M059J (cell line): ENCODE data around the gene LARP1B. TPM values are rescaled to one million over a fixed set of nuclear protein-coding genes. Genes with fewer than 3 reads are reported as not detected.
"Not testable (repeated sequence)": the region's sequence is repeated elsewhere in the genome, so short reads cannot be mapped to it uniquely, and the experiment has no call there.

Source experiments
- DNase-seq: peaks from one replicate; pipeline ENCODE4 v3.0.0-alpha.2; 2012; ENCODE audit warnings: low read depth
- total RNA-seq: library from RNA; depleted of rRNA; stranded (reverse); fragments of >200 nt; shearing (Covaris generic); gene quantifications from 2 replicates; pipeline ENCODE4 v1.2.3, GENCODE V29; 2014; rRNA removed

The LARP1B gene
- total RNA-seq, 1 experiment from 2014 or later, result 14.3 TPM

- DNase-seq, result peak; percentile 33
Observed at GRCh38 chr4:128225148-128225547, 164.0 kb downstream of the LARP1B start.

- peak; percentile 48 for DNase-seq
Observed at GRCh38 chr4:128227991-128228571, 167.0 kb downstream of the LARP1B start.

GRCh38 chr4:128228845-128229795 lies 168.0 kb downstream of the LARP1B start:
- peak; percentile 37 for DNase-seq

DNA sequence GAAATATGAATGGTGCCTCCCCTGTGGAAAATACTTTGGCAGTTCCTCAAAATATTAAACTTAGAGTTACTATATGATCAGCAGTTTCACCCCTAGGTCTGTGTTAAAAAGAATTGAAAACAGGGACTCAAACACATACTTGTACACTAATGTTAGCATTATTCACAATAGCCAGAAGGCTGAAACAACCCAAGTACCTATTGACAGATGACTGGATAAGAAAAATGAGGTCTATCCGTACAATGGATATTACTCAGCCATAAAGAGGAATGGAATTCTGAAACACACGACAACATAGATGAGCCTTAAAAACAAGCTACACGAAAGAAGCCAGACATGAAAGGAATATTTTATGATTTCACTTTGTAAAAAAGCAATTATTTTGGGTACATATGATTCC lies 171.6 kb downstream of the LARP1B start:
- no peak for DNase-seq

DNA sequence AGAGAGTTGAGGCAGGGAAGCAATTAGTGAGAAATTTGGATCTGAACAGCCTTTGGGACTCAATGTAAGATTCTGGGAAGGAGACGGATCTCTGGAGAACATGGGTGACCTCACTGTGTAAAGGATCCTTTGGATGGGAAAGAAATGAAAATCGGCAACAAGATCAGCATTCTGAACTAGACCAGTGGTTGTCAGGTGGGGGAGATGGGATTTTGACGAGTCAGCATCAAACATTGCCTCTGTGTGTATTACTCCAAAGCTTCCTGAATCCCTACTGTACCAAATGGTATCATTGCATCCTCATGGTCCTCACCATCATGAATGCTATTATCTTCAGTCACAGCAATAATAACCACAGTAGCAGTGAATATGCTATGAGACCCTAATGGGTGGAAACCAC lies 173.7 kb downstream of the LARP1B start:
- DNase-seq, result no peak

- no peak for DNase-seq
Observed at GRCh38 chr4:128241019-128241418, 179.9 kb downstream of the LARP1B start.

GRCh38 chr4:128241425-128241913 lies 180.4 kb downstream of the LARP1B start:
- DNase-seq, result peak; percentile 97

DNA sequence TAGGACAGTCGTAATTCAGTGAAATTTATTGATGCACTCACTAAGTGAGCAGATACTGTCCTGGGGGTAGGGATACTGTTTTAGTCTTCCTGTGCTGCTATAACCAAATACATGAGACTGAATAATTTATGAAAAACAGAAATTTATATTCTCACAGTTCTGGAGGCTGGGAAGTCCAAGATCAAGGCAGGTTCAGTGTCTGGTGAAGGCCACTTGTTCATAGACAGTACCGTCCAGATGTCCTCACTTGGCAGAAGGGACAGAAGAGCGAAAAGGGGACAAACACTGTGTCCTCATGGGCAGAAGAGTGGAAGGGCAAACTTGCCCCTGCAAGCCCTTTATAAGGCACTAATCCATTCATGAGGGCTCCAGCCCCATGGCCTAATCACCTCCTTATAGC lies 180.9 kb downstream of the LARP1B start:
- DNase-seq, result no peak

DNA sequence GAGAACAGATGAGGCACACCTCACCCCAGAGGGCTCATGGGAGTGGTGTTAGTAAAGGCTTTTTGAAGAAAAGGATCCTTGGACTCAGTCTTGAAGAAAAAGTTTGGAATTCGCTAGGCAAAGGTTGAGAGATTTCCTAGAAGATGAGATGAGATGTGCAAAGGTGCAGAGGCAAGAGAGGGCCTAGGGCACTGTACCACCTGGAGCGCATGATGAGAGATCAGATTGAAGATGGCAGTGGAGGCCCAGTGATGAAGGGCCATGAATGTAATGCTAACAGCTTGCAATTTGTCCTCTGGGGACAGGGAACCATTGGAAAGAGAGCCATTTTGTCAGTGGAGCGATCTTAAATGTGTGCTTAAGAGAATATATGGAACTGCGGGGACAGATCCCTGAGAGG lies 181.5 kb downstream of the LARP1B start:
- no peak for DNase-seq

- peak; percentile 44 for DNase-seq
Observed at GRCh38 chr4:128244379-128244778, 183.3 kb downstream of the LARP1B start.

GRCh38 chr4:128245391-128245790 lies 184.3 kb downstream of the LARP1B start:
- not testable (repeated sequence) for DNase-seq

DNA sequence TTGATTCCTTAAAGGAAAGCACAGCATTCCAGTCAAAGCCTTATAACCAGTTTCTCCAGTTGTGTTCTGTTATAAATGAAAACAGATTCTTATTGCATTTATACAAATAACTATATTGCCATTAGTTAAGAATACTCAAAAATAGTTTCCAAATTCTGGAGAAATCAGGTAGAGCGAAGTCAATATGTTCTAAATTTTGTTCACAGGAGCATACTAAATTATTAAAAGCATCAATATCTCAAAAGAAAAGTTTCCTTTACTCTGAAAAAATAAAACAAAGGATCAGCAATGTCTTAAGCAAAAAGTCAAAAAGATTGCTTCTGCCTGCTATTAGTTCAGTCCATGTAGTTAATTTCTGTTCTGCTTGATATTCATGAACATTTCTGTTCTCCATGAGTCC lies 186.8 kb downstream of the LARP1B start:
- no peak for DNase-seq

- DNase-seq, result no peak
Observed at GRCh38 chr4:128249787-128250668, 188.9 kb downstream of the LARP1B start.

- DNase-seq, result no peak
Observed at GRCh38 chr4:128255906-128256305, 194.8 kb downstream of the LARP1B start.

- no peak for DNase-seq
Observed at GRCh38 chr4:128256539-128256938, 195.4 kb downstream of the LARP1B start.

GRCh38 chr4:128258166-128258565 lies 197.1 kb downstream of the LARP1B start:
- DNase-seq, result not testable (repeated sequence)

- not testable (repeated sequence) for DNase-seq
Observed at GRCh38 chr4:128259889-128260288, 198.8 kb downstream of the LARP1B start.

Other genes with a start within 250 kb of the LARP1B start
- gene PLK4, start 180.4 kb upstream of the LARP1B start, total RNA-seq, result 13.8 and 18.6 TPM in 2 replicates
- gene MFSD8, start 96.1 kb upstream of the LARP1B start, total RNA-seq, result 8.0 and 10.1 TPM in 2 replicates
- 5.3 and 9.9 TPM in 2 replicates for gene ABHD18, start 95.9 kb upstream of the LARP1B start, total RNA-seq
- 17.5 and 28.2 TPM in 2 replicates for gene PGRMC2, start 226.5 kb downstream of the LARP1B start, total RNA-seq